CD8-positive, alpha-beta memory T cell (primary cell): ENCODE measurements around the gene SRPK1. TPM values are rescaled to one million over a fixed set of nuclear protein-coding genes. Genes with fewer than 3 reads are reported as not detected.

Source experiments
- CTCF ChIA-PET: fragments of 350-600 bp; sonication (Branson Sonifier 250); formaldehyde crosslinking; loops from one replicate; lab custom pipeline; 2021; ENCODE audit warnings: antibody characterized with exemption; lab: Charles Lee
- POLR2A ChIA-PET: fragments of 350-600 bp; sonication (Branson Sonifier 250); formaldehyde crosslinking; loops from one replicate; lab custom pipeline; 2021; ENCODE audit warnings: antibody characterized with exemption; lab: Charles Lee
- DNase-seq, 5 donors: peaks; one replicate each; pipeline versions ENCODE4 v3.0.0 to v3.0.0-alpha.2; 2020 to 2022; ENCODE audit warnings: mixed read lengths in 1 of 5
- H3K27ac ChIP-seq: one replicate; pipeline ENCODE4 v1.7.0; 2013; ENCODE audit warnings: low read depth, mild to moderate bottlenecking, low read length, moderate library complexity
- H3K27me3 ChIP-seq: 2 replicates; pipeline ENCODE4 v1.7.0; 2013; ENCODE audit warnings: low read length, mild to moderate bottlenecking; ENCODE audit not compliant: insufficient read depth, poor library complexity, severe bottlenecking
- H3K36me3 ChIP-seq: 2 replicates; pipeline ENCODE4 v1.7.0; 2013; ENCODE audit warnings: mild to moderate bottlenecking, low read length, moderate library complexity; ENCODE audit not compliant: insufficient read depth
- H3K4me1 ChIP-seq: 2 replicates; pipeline ENCODE4 v1.7.0; 2013; ENCODE audit warnings: mild to moderate bottlenecking, low read length, moderate library complexity; ENCODE audit not compliant: insufficient read depth
- H3K4me3 ChIP-seq: 2 replicates; pipeline ENCODE4 v1.7.0; 2013; ENCODE audit warnings: mild to moderate bottlenecking, low read length
- H3K9me3 ChIP-seq: 2 replicates; pipeline ENCODE4 v1.7.0; 2013; ENCODE audit warnings: mild to moderate bottlenecking, low read length
- H3K27ac Mint-ChIP-seq, 8 donors: one replicate each; pipeline ENCODE4 v1.8.0; 2020 to 2021; ENCODE audit warnings: mixed read lengths in 8 of 8, mild to moderate bottlenecking in 6 of 8, inconsistent platforms in 3 of 8, moderate library complexity in 3 of 8
- H3K27me3 Mint-ChIP-seq, 2 donors: one replicate each; pipeline ENCODE4 v1.8.0; 2020 to 2021; ENCODE audit warnings: mixed read lengths in 2 of 2, mild to moderate bottlenecking in 1 of 2, moderate library complexity in 1 of 2
- H3K36me3 Mint-ChIP-seq, 3 donors: one replicate each; pipeline ENCODE4 v1.8.0; 2020 to 2021; ENCODE audit warnings: mixed read lengths in 3 of 3, inconsistent platforms in 1 of 3, mild to moderate bottlenecking in 1 of 3
- H3K4me1 Mint-ChIP-seq, 3 donors: one replicate each; pipeline ENCODE4 v1.8.0; 2020 to 2021; ENCODE audit warnings: mixed read lengths in 3 of 3, inconsistent platforms in 1 of 3, mild to moderate bottlenecking in 1 of 3
- H3K4me3 Mint-ChIP-seq, 7 donors: one replicate each; pipeline ENCODE4 v1.8.0; 2020 to 2021; ENCODE audit warnings: mixed read lengths in 7 of 7, mild to moderate bottlenecking in 6 of 7, moderate library complexity in 4 of 7, inconsistent platforms in 2 of 7
- H3K9me3 Mint-ChIP-seq, 5 donors: one replicate each; pipeline ENCODE4 v1.8.0; 2020 to 2022; ENCODE audit warnings: mixed read lengths in 5 of 5, mild to moderate bottlenecking in 3 of 5, moderate library complexity in 2 of 5, inconsistent platforms in 1 of 5
- polyA plus RNA-seq: library from polyadenylated mRNA; unstranded; fragments of 300-500 nt; fragmentation: Illumina TruSeq; gene quantifications from one replicate; pipeline ENCODE4 v1.2.3, GENCODE V29; 2021
- total RNA-seq, 2 experiments: library from RNA; stranded (reverse); gene quantifications; one replicate each; pipeline ENCODE4 v1.2.3, GENCODE V29; 2021

SRPK1 gene
- total and polyA plus RNA-seq, 3 experiments from 2014 or later: 49.1 to 114 (median 114) TPM

- DNase-seq: no peak
- H3K27me3 ChIP-seq: peaks cover 6% of the 10 kb centered on the region
- CTCF ChIA-PET: interaction anchor here (1.3 kb wide), 1 partner anchor 24 kb away, joined by 3 read pairs; no protein-coding TSS in a partner anchor
- no peaks in the 10 kb centered on the region for H3K9me3 Mint-ChIP-seq
- H3K36me3 Mint-ChIP-seq: no peaks in the 10 kb centered on the region
- POLR2A ChIA-PET: no interaction called here
- no peaks in the 10 kb centered on the region for H3K9me3 ChIP-seq
- peaks cover 14 to 32% of the 10 kb centered on the region in 2 donors for H3K27me3 Mint-ChIP-seq
- H3K27ac Mint-ChIP-seq: no peak overlapping the region
- H3K4me1 Mint-ChIP-seq: no peaks in the 10 kb centered on the region
- no peak overlapping the region for H3K27ac ChIP-seq
- H3K4me3 Mint-ChIP-seq: no peak overlapping the region
- no peaks in the 10 kb centered on the region for H3K4me1 ChIP-seq
- no peaks in the 10 kb centered on the region for H3K36me3 ChIP-seq
- H3K4me3 ChIP-seq: no peak overlapping the region
Observed at GRCh38 chr6:35955970-35956369, 35.1 kb upstream of the SRPK1 start.

- no peaks in the 10 kb centered on the region for H3K9me3 Mint-ChIP-seq
- peak overlapping the region in 1 of 8 donors; percentile 4 for H3K27ac Mint-ChIP-seq
- DNase-seq: no peak
- H3K4me1 Mint-ChIP-seq: no peaks in the 10 kb centered on the region
- H3K27me3 Mint-ChIP-seq: peaks cover 14 to 32% of the 10 kb centered on the region in 2 donors
- no peaks in the 10 kb centered on the region for H3K36me3 ChIP-seq
- no peak overlapping the region for H3K4me3 ChIP-seq
- ChIA-PET POLR2A (no interaction called here), CTCF (interaction anchor here (1.3 kb wide), 1 partner anchor 24 kb away, joined by 3 read pairs; no protein-coding TSS in a partner anchor)
- no peak overlapping the region for H3K4me3 Mint-ChIP-seq
- H3K9me3 ChIP-seq: no peaks in the 10 kb centered on the region
- no peaks in the 10 kb centered on the region for H3K4me1 ChIP-seq
- H3K27me3 ChIP-seq: peaks cover 1% of the 10 kb centered on the region
- no peak overlapping the region for H3K27ac ChIP-seq
- H3K36me3 Mint-ChIP-seq: no peaks in the 10 kb centered on the region
Observed at GRCh38 chr6:35955521-35955920, 34.6 kb upstream of the SRPK1 start.

- H3K27me3 Mint-ChIP-seq: peaks cover 14 to 30% of the 10 kb centered on the region in 2 donors
- no peak for DNase-seq
- no peak overlapping the region for H3K4me3 Mint-ChIP-seq
- ChIA-PET POLR2A (no interaction called here), CTCF (interaction anchor here (1.3 kb wide), 1 partner anchor 25 kb away, joined by 3 read pairs; no protein-coding TSS in a partner anchor)
- H3K9me3 Mint-ChIP-seq: no peaks in the 10 kb centered on the region
- H3K4me1 Mint-ChIP-seq: no peaks in the 10 kb centered on the region
- H3K9me3 ChIP-seq: no peaks in the 10 kb centered on the region
- no peak overlapping the region for H3K27ac Mint-ChIP-seq
- no peaks in the 10 kb centered on the region for H3K36me3 Mint-ChIP-seq
- no peaks in the 10 kb centered on the region for H3K36me3 ChIP-seq
- H3K27me3 ChIP-seq: no peaks in the 10 kb centered on the region
- no peak overlapping the region for H3K4me3 ChIP-seq
- no peak overlapping the region for H3K27ac ChIP-seq
- H3K4me1 ChIP-seq: no peaks in the 10 kb centered on the region
Observed at GRCh38 chr6:35955071-35955470, 34.2 kb upstream of the SRPK1 start.

GRCh38 chr6:35954333-35954732 is 33.4 kb upstream of the SRPK1 start:
- H3K27ac ChIP-seq: no peak overlapping the region
- no peaks in the 10 kb centered on the region for H3K36me3 ChIP-seq
- no peak overlapping the region for H3K4me3 Mint-ChIP-seq
- H3K36me3 Mint-ChIP-seq: no peaks in the 10 kb centered on the region
- DNase-seq: no peak
- no peaks in the 10 kb centered on the region for H3K9me3 Mint-ChIP-seq
- H3K27me3 Mint-ChIP-seq: peaks cover 11 to 25% of the 10 kb centered on the region in 2 donors
- H3K4me1 Mint-ChIP-seq: no peaks in the 10 kb centered on the region
- H3K9me3 ChIP-seq: no peaks in the 10 kb centered on the region
- CTCF ChIA-PET: interaction anchor here (1.5 kb wide), 1 partner anchor 22 kb away, joined by 3 read pairs; no protein-coding TSS in a partner anchor
- H3K4me1 ChIP-seq: no peaks in the 10 kb centered on the region
- H3K4me3 ChIP-seq: no peak overlapping the region
- POLR2A ChIA-PET: no interaction called here
- H3K27ac Mint-ChIP-seq: no peak overlapping the region
- no peaks in the 10 kb centered on the region for H3K27me3 ChIP-seq

- Mint-ChIP-seq H3K4me3 (no peak overlapping the region), H3K27ac (no peak overlapping the region), H3K36me3 (peaks cover 0 to 3% (median 0%) of the 10 kb centered on the region in 3 donors), H3K9me3 (no peaks in the 10 kb centered on the region), H3K4me1 (no peaks in the 10 kb centered on the region), H3K27me3 (peaks cover 0 to 5% of the 10 kb centered on the region in 2 donors)
- no peak for DNase-seq
- Histone ChIP-seq H3K4me1 (no peaks in the 10 kb centered on the region), H3K9me3 (no peaks in the 10 kb centered on the region), H3K36me3 (no peaks in the 10 kb centered on the region), H3K4me3 (no peak overlapping the region), H3K27me3 (no peaks in the 10 kb centered on the region), H3K27ac (no peak overlapping the region)
- CTCF ChIA-PET: no interaction called here
- POLR2A ChIA-PET: no interaction called here
Observed at GRCh38 chr6:35948725-35949124, 27.8 kb upstream of the SRPK1 start.

- Histone ChIP-seq H3K27me3 (no peaks in the 10 kb centered on the region), H3K9me3 (no peaks in the 10 kb centered on the region), H3K4me3 (no peak overlapping the region), H3K27ac (no peak overlapping the region), H3K4me1 (no peaks in the 10 kb centered on the region), H3K36me3 (no peaks in the 10 kb centered on the region)
- no peak for DNase-seq
- no peak overlapping the region for H3K27ac Mint-ChIP-seq
- H3K27me3 Mint-ChIP-seq: peaks cover under 1 to 9% of the 10 kb centered on the region in 2 donors
- H3K4me3 Mint-ChIP-seq: no peak overlapping the region
- no peaks in the 10 kb centered on the region for H3K4me1 Mint-ChIP-seq
- ChIA-PET POLR2A (no interaction called here), CTCF (no interaction called here)
- H3K9me3 Mint-ChIP-seq: no peaks in the 10 kb centered on the region
- H3K36me3 Mint-ChIP-seq: peaks cover 0 to 3% (median 0%) of the 10 kb centered on the region in 3 donors
Observed at GRCh38 chr6:35945650-35946025, 24.7 kb upstream of the SRPK1 start.

GRCh38 chr6:35943390-35943789 is 22.5 kb upstream of the SRPK1 start:
- peak overlapping the region in 1 of 8 donors; percentile 20 for H3K27ac Mint-ChIP-seq
- H3K4me1 ChIP-seq: no peaks in the 10 kb centered on the region
- ChIA-PET POLR2A (no interaction called here), CTCF (no interaction called here)
- H3K27me3 ChIP-seq: no peaks in the 10 kb centered on the region
- H3K36me3 ChIP-seq: no peaks in the 10 kb centered on the region
- no peaks in the 10 kb centered on the region for H3K9me3 ChIP-seq
- peaks cover 6 to 19% of the 10 kb centered on the region in 2 donors for H3K27me3 Mint-ChIP-seq
- peaks cover 0 to 2% (median 0%) of the 10 kb centered on the region in 5 donors for H3K9me3 Mint-ChIP-seq
- DNase-seq: no peak
- peaks cover 0 to 5% (median 3%) of the 10 kb centered on the region in 3 donors for H3K36me3 Mint-ChIP-seq
- no peak overlapping the region for H3K4me3 ChIP-seq
- H3K4me1 Mint-ChIP-seq: no peaks in the 10 kb centered on the region
- H3K4me3 Mint-ChIP-seq: no peak overlapping the region
- H3K27ac ChIP-seq: no peak overlapping the region

- no peaks in the 10 kb centered on the region for H3K4me1 ChIP-seq
- no peaks in the 10 kb centered on the region for H3K36me3 ChIP-seq
- H3K36me3 Mint-ChIP-seq: peaks cover 0 to 5% (median 3%) of the 10 kb centered on the region in 3 donors
- H3K4me1 Mint-ChIP-seq: no peaks in the 10 kb centered on the region
- H3K9me3 ChIP-seq: no peaks in the 10 kb centered on the region
- H3K27ac Mint-ChIP-seq: no peak overlapping the region
- H3K4me3 ChIP-seq: no peak overlapping the region
- peaks cover 0 to 2% (median 0%) of the 10 kb centered on the region in 5 donors for H3K9me3 Mint-ChIP-seq
- CTCF ChIA-PET: no interaction called here
- DNase-seq: no peak
- POLR2A ChIA-PET: no interaction called here
- no peak overlapping the region for H3K27ac ChIP-seq
- H3K27me3 Mint-ChIP-seq: peaks cover 6 to 19% of the 10 kb centered on the region in 2 donors
- no peak overlapping the region for H3K4me3 Mint-ChIP-seq
- H3K27me3 ChIP-seq: no peaks in the 10 kb centered on the region
Observed at GRCh38 chr6:35942355-35942754, 21.5 kb upstream of the SRPK1 start.
